SK-N-MC (cell line): ENCODE measurements around the gene UBR3.
A peak's percentile ranks its signal among the peaks of the same experiment; 100 is the strongest.
"Not testable (repeated sequence)": the region's sequence is repeated elsewhere in the genome, so short reads cannot be mapped to it uniquely, and the experiment has no call there.

Experiments used
- DNase-seq: peaks from one replicate; pipeline ENCODE4 v3.0.0-alpha.2; 2011; ENCODE audit warnings: low read depth, low spot score
- H3K27ac ChIP-seq: fragments of 200-600 bp; sonication (generic); 2 replicates; pipeline ENCODE4 v1.5.1; 2016; ENCODE audit warnings: mixed run types
- H3K36me3 ChIP-seq: fragments of 200-600 bp; sonication (generic); 2 replicates; pipeline ENCODE4 v1.6.1; 2017; ENCODE audit warnings: antibody characterized with exemption, low read length, mixed read lengths; ENCODE audit not compliant: insufficient read depth
- H3K4me3 ChIP-seq: fragments of 200-600 bp; sonication (generic); 2 replicates; pipeline ENCODE4 v1.5.1; 2016
- H3K9ac ChIP-seq: fragments of 200-600 bp; sonication (generic); 2 replicates; pipeline ENCODE4 v1.8.0; 2017; ENCODE audit warnings: mixed run types, mixed read lengths; ENCODE audit not compliant: insufficient read length
- H3K9me3 ChIP-seq: fragments of 200-600 bp; sonication (generic); 2 replicates; pipeline ENCODE4 v1.6.1; 2017; ENCODE audit warnings: low read depth, mild to moderate bottlenecking, antibody characterized with exemption, low read length, moderate library complexity, mixed read lengths
- EZH2 ChIP-seq: fragments of 200-600 bp; sonication (generic); IDR thresholded peaks from one replicate; pipeline ENCODE4 v1.6.1; 2017; ENCODE audit warnings: antibody characterized with exemption
- FOXP2 ChIP-seq: optimal IDR thresholded peaks from 2 replicates; pipeline ENCODE3; 2011; ENCODE audit warnings: mild to moderate bottlenecking, moderate library complexity; ENCODE audit not compliant: insufficient read depth; ENCODE audit errors: extremely low read length, control extremely low read depth
- POLR2AphosphoS5 ChIP-seq: IDR thresholded peaks from 2 replicates; pipeline ENCODE4 v1.6.1; 2012; ENCODE audit warnings: mild to moderate bottlenecking, low read depth, low read length, borderline replicate concordance

UBR3 gene

DNA sequence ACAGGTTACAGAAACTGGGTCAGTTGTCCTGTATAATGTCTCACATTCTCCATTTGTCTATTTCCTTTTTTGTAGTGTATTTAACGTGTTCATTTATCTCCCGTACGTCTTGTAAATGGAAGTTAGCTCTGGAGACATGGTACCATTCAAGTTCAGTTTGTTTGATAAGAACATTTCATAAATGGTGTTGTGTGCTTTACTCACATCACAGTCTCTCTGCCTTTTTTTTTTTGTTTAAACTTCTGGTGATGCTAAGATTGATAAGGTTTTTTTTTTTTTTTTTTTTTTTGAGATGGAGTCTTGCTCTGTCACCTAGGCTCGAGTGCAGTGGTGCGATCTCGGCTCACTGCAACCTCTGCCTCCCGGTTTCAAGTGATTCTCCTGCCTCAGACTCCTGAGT lies 41.7 kb downstream of the UBR3 start:
- H3K36me3 ChIP-seq, result no peaks in the 10 kb centered on the region
- no peak for TF ChIP-seq POLR2AphosphoS5
- TF ChIP-seq FOXP2, result no peak
- TF ChIP-seq EZH2, result no peak
- DNase-seq, result no peak
- no peak overlapping the region for H3K9ac ChIP-seq
- no peak overlapping the region for H3K4me3 ChIP-seq
- H3K9me3 ChIP-seq, result no peaks in the 10 kb centered on the region
- H3K27ac ChIP-seq, result peak overlapping the region; percentile 55

GRCh38 chr2:169871369-169871768 lies 44.1 kb downstream of the UBR3 start:
- not testable (repeated sequence) for H3K27ac ChIP-seq, H3K9ac ChIP-seq, DNase-seq, H3K9me3 ChIP-seq, H3K4me3 ChIP-seq, H3K36me3 ChIP-seq

GRCh38 chr2:169871994-169872393 lies 44.7 kb downstream of the UBR3 start:
- no peak overlapping the region for H3K9ac ChIP-seq
- H3K36me3 ChIP-seq, result no peaks in the 10 kb centered on the region
- no peak overlapping the region for H3K4me3 ChIP-seq
- TF ChIP-seq EZH2 (no peak), POLR2AphosphoS5 (no peak), FOXP2 (no peak)
- H3K27ac ChIP-seq, result no peak overlapping the region
- no peaks in the 10 kb centered on the region for H3K9me3 ChIP-seq
- no peak for DNase-seq

GRCh38 chr2:169877398-169877797 lies 50.1 kb downstream of the UBR3 start:
- Histone ChIP-seq H3K4me3 (no peak overlapping the region), H3K9ac (no peak overlapping the region), H3K9me3 (no peaks in the 10 kb centered on the region), H3K36me3 (no peaks in the 10 kb centered on the region), H3K27ac (no peak overlapping the region)
- TF ChIP-seq FOXP2 (no peak), POLR2AphosphoS5 (no peak), EZH2 (no peak)
- DNase-seq, result no peak

DNA sequence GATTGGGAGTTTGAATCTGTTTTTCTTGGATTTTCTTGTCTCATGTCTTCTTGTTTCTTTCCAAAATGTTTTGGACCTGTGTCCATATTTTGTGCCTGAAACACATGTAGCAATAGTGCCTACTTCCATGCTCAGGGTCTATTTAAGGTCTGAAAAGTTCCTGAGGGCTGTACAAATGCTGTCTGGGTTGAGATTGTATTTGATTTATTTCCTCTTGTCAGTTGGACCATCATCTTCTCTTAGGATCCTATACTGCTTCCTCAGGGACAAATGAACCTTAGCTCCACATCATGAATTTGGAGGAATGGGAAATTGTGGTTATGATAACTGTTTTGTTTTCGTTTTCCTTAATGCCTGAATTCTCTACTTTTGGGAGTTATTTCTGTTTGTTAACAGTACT lies 59.9 kb downstream of the UBR3 start:
- TF ChIP-seq FOXP2 (no peak), POLR2AphosphoS5 (no peak), EZH2 (no peak)
- Histone ChIP-seq H3K9me3 (no peaks in the 10 kb centered on the region), H3K27ac (no peak overlapping the region), H3K4me3 (no peak overlapping the region), H3K36me3 (0 out of 2 replicates have a peak, but pooled peaks cover 4% of the 10 kb centered on the region), H3K9ac (no peak overlapping the region)
- DNase-seq, result no peak

DNA sequence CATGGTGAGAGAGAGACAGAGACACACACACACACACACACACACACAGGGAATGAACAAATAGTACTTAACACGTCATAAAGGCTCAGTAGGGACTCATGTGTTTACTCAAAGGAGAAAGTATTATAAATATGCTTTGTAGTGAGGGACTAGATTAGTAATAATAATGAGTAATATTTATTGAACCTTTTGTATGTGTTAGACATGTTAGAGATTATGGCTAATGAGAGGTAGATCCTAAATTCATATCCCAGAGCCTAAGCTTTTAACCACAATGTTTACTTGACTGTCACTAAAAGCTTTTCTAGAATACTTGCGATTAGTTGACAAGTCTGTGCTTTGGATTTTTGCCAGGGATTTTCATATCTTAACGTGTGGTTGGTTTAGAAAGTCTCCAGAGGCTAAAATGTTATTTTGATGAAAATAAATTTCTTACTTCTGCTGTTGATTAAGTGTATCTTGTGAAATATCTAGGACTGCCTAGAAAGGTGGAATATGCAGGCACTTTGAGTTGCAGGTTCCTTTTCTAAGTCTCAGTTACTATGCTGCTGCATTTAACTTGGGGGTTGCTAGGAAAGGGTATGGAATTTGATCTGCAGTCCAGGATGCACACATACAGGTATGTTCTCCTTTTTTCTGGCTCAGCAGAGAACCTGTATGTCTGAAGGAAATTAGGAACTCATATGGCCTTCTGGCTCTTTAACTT lies 64.5 kb downstream of the UBR3 start:
- TF ChIP-seq POLR2AphosphoS5, result no peak
- Histone ChIP-seq H3K27ac (peak overlapping the region; percentile 30; the same call in 1 of the 2 replicates), H3K36me3 (peaks cover 6% of the 10 kb centered on the region; the same call in 1 of the 2 replicates), H3K9me3 (no peaks in the 10 kb centered on the region), H3K9ac (no peak overlapping the region), H3K4me3 (no peak overlapping the region; the same call in 1 of the 2 replicates)
- peak; percentile 61 for DNase-seq

GRCh38 chr2:169892951-169893350 lies 65.7 kb downstream of the UBR3 start:
- no peak overlapping the region for H3K9ac ChIP-seq
- TF ChIP-seq EZH2 (no peak), POLR2AphosphoS5 (no peak), FOXP2 (no peak)
- H3K9me3 ChIP-seq, result no peaks in the 10 kb centered on the region

DNA sequence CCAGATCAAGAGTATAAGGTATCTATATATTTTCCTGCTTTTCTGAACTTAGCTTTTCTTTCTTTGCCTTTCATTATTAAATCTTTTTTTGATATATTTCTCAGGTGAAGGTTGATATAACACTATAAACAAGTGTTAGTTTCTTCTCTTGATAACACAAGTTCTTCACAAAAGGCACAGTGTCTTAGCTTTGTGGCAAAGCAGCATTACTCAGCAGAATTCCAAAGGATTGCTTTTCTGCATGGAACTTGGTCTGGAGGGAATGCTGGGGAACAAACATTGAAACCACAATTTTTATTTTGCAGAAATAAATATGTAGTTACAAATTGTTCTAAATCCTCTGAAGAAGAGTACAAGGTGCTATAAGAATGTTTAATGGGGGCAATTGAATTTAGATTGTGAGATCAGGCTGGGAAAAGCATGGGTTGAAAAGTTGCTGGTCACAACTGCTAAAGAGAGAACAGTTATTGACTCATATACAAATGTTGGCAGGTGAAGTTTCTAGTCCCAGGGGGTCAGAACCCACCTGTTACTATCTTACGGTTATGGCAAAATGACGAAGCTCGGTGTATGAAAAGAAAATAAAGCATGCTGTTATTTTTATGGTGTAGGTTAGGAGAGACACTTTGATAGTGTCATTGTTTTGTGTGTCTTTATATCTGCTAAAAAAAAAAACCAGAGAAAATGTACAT lies 68.2 kb downstream of the UBR3 start:
- H3K27ac ChIP-seq, result peak overlapping the region; percentile 65; the same call in 1 of the 2 replicates
- H3K36me3 ChIP-seq, result peaks cover 13% of the 10 kb centered on the region; the same call in 1 of the 2 replicates
- no peak overlapping the region for H3K9ac ChIP-seq
- peak; percentile 10 for DNase-seq
- no peak overlapping the region for H3K4me3 ChIP-seq
- no peak for TF ChIP-seq FOXP2
- no peak for TF ChIP-seq POLR2AphosphoS5
- no peak for TF ChIP-seq EZH2
- no peaks in the 10 kb centered on the region for H3K9me3 ChIP-seq

More at GRCh38 chr2:169892951-169893350, 65.7 kb downstream of the UBR3 start:
- DNase-seq, result no peak
- H3K27ac ChIP-seq, result no peak overlapping the region
- no peak overlapping the region for H3K4me3 ChIP-seq
- peaks cover 9% of the 10 kb centered on the region; the same call in 1 of the 2 replicates for H3K36me3 ChIP-seq

- Histone ChIP-seq H3K9me3 (no peaks in the 10 kb centered on the region), H3K4me3 (no peak overlapping the region), H3K36me3 (peaks cover 13% of the 10 kb centered on the region; the same call in 1 of the 2 replicates), H3K27ac (no peak overlapping the region), H3K9ac (no peak overlapping the region)
- TF ChIP-seq FOXP2 (no peak), POLR2AphosphoS5 (no peak), EZH2 (no peak)
- DNase-seq, result no peak
These were observed 70.6 kb downstream of the UBR3 start for GRCh38 chr2:169897834-169898233.

DNA sequence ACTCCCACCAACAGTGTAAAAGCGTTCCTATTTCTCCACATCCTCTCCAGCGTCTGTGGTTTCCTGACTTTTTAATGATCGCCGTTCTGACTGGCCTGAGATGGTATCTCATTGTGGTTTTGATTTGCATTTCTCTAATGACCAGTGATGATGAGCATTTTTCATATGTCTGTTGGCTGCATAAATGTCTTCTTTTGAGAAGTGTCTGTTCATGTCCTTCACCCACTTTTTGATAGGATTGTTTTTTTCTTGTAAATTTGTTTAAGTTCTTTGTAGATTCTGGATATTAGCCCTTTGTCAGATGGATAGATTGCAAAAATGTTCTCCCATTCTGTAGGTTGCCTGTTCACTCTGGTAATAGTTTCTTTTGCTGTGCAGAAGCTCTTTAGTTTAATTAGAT lies 72.8 kb downstream of the UBR3 start:
- H3K27ac ChIP-seq, H3K4me3 ChIP-seq, H3K9me3 ChIP-seq, H3K9ac ChIP-seq, DNase-seq: not testable (repeated sequence)
- H3K36me3 ChIP-seq, result peaks cover 12% of the 10 kb centered on the region; the same call in 1 of the 2 replicates
